Neural cell (in vitro differentiated cells): ENCODE data around the gene ARHGAP45. TPM values are rescaled to one million over a fixed set of nuclear protein-coding genes. Genes with fewer than 3 reads are reported as not detected.

Source experiments
- H2AFZ ChIP-seq: fragments of 200-600, 300-800 bp; sonication (generic), shearing (Covaris generic); 2 replicates; pipeline ENCODE4 v1.6.0; 2014; ENCODE audit warnings: low read depth, mild to moderate bottlenecking, antibody characterized with exemption, low read length, moderate library complexity
- H3F3A ChIP-seq: fragments of 200-600 bp; shearing (Covaris generic); 2 replicates; pipeline ENCODE4 v1.6.1; 2016; ENCODE audit warnings: mild to moderate bottlenecking, moderate library complexity, mixed read lengths, antibody characterized with exemption, low read length; ENCODE audit not compliant: insufficient read depth, poor library complexity, severe bottlenecking
- H3K27ac ChIP-seq: fragments of 200-600, 300-800 bp; sonication (generic), shearing (Covaris generic); 2 replicates; pipeline ENCODE4 v1.5.1; 2014; ENCODE audit warnings: mild to moderate bottlenecking, low read length, moderate library complexity
- H3K27me3 ChIP-seq: fragments of 300-800, 200-600 bp; sonication (generic), shearing (Covaris generic); 2 replicates; pipeline ENCODE4 v1.6.0; 2014; ENCODE audit warnings: mild to moderate bottlenecking, low read depth, low read length, moderate library complexity; ENCODE audit not compliant: insufficient read depth
- H3K36me3 ChIP-seq: fragments of 300-800, 200-600 bp; sonication (generic), shearing (Covaris generic); 2 replicates; pipeline ENCODE4 v1.5.1; 2014; ENCODE audit warnings: mild to moderate bottlenecking, antibody characterized with exemption, low read length, moderate library complexity; ENCODE audit not compliant: insufficient read depth
- H3K4me2 ChIP-seq: fragments of 300-800, 200-600 bp; sonication (generic), shearing (Covaris generic); 2 replicates; pipeline ENCODE4 v1.6.0; 2014; ENCODE audit warnings: mild to moderate bottlenecking, low read length
- H3K4me3 ChIP-seq: fragments of 300-800, 200-600 bp; sonication (generic), shearing (Covaris generic); 2 replicates; pipeline ENCODE4 v1.5.1; 2014; ENCODE audit warnings: mild to moderate bottlenecking, low read length, moderate library complexity
- H3K79me2 ChIP-seq: fragments of 200-600 bp; shearing (Covaris generic); replicated peaks from 2 replicates; pipeline ENCODE4 v1.6.0; 2014; ENCODE audit warnings: mild to moderate bottlenecking, low read length, moderate library complexity; ENCODE audit not compliant: insufficient read depth
- H3K9ac ChIP-seq: fragments of 300-800, 200-600 bp; sonication (generic), shearing (Covaris generic); 2 replicates; pipeline ENCODE4 v1.6.1; 2016; ENCODE audit warnings: mild to moderate bottlenecking, low read length, mixed read lengths
- H3K9me2 ChIP-seq: fragments of 200-600 bp; shearing (Covaris generic); 2 replicates; pipeline ENCODE4 v1.6.1; 2016; ENCODE audit warnings: mild to moderate bottlenecking, low read length, mixed read lengths; ENCODE audit not compliant: insufficient read depth
- H3K9me3 ChIP-seq: fragments of 200-600, 300-800 bp; sonication (generic), shearing (Covaris generic); 2 replicates; pipeline ENCODE4 v1.6.1; 2016; ENCODE audit warnings: mild to moderate bottlenecking, mixed run types, low read length, moderate library complexity, mixed read lengths
- H4K20me1 ChIP-seq: fragments of 200-600 bp; shearing (Covaris generic); 2 replicates; pipeline ENCODE4 v1.6.1; 2016; ENCODE audit warnings: mild to moderate bottlenecking, mixed run types; ENCODE audit not compliant: insufficient read depth
- CTCF ChIP-seq: fragments of 450-650 bp; IDR thresholded peaks from 2 replicates; pipeline ENCODE4 v1.5.1; 2014; ENCODE audit warnings: antibody characterized with exemption, mild to moderate bottlenecking, moderate library complexity; ENCODE audit not compliant: poor library complexity, severe bottlenecking
- EP300 ChIP-seq: fragments of 450-650 bp; conservative IDR thresholded peaks from 2 replicates; pipeline ENCODE4 v1.6.1; 2014; ENCODE audit warnings: antibody characterized with exemption, mild to moderate bottlenecking, moderate library complexity; ENCODE audit not compliant: poor library complexity, severe bottlenecking
- EZH2 ChIP-seq: fragments of 200-600, 300-800 bp; shearing (Covaris generic), sonication (generic); IDR thresholded peaks from 2 replicates; pipeline ENCODE4 v1.6.1; 2014; ENCODE audit warnings: antibody characterized with exemption, low read length, borderline replicate concordance, mild to moderate bottlenecking; ENCODE audit not compliant: insufficient read depth, poor library complexity, severe bottlenecking
- MXI1 ChIP-seq: fragments of 450-650 bp; conservative IDR thresholded peaks from 2 replicates; pipeline ENCODE4 v1.6.1; 2014; ENCODE audit warnings: antibody characterized with exemption, mild to moderate bottlenecking; ENCODE audit not compliant: poor library complexity, severe bottlenecking
- POLR2AphosphoS5 ChIP-seq: IDR thresholded peaks from 2 replicates; pipeline ENCODE4 v1.6.1; 2012
- RAD21 ChIP-seq: fragments of 450-650 bp; conservative IDR thresholded peaks from 2 replicates; pipeline ENCODE4 v1.6.1; 2014; ENCODE audit warnings: antibody characterized with exemption, mild to moderate bottlenecking, moderate library complexity
- REST ChIP-seq: IDR thresholded peaks from 2 replicates; pipeline ENCODE4 v1.6.1; 2012; ENCODE audit warnings: borderline replicate concordance
- SMC3 ChIP-seq: fragments of 450-650 bp; conservative IDR thresholded peaks from 2 replicates; pipeline ENCODE4 v1.6.1; 2014; ENCODE audit warnings: antibody characterized with exemption, mild to moderate bottlenecking, moderate library complexity; ENCODE audit not compliant: poor library complexity
- TAF1 ChIP-seq: IDR thresholded peaks from 2 replicates; pipeline ENCODE4 v1.6.1; 2012; ENCODE audit warnings: low read depth
- polyA plus RNA-seq: library from polyadenylated mRNA; depleted of rRNA; stranded (reverse); fragments of >200 nt; gene quantifications from 2 replicates; pipeline ENCODE4 v1.2.3, GENCODE V29; 2014

Gene ARHGAP45
- polyA plus RNA-seq, 1 donor from 2014 or later: 3.3 TPM

GRCh38 chr19:1019616-1019961 lies 47.4 kb upstream of the ARHGAP45 start:
- Histone ChIP-seq H3K9ac (peak overlapping the region; percentile 85), H3K27me3 (no peaks in the 10 kb centered on the region), H3K36me3 (no peaks in the 10 kb centered on the region), H3K9me2 (no peaks in the 10 kb centered on the region), H2AFZ (no peak overlapping the region), H3K9me3 (no peaks in the 10 kb centered on the region), H3K27ac (no peak overlapping the region), H3K4me3 (peak overlapping the region; percentile 95), H4K20me1 (peaks cover 12% of the 10 kb centered on the region), H3K4me2 (peak overlapping the region; percentile 95), H3F3A (no peaks in the 10 kb centered on the region), H3K79me2 (peaks cover 43% of the 10 kb centered on the region)
- TF ChIP-seq REST: no peak
- TF ChIP-seq RAD21: no peak
- no peak for TF ChIP-seq EZH2
- no peak for TF ChIP-seq MXI1
- TF ChIP-seq SMC3: no peak
- TF ChIP-seq TAF1: no peak
- no peak for TF ChIP-seq CTCF
- TF ChIP-seq POLR2AphosphoS5: no peak
- no peak for TF ChIP-seq EP300

- peak overlapping the region; percentile 95 for H3K4me3 ChIP-seq
- TF ChIP-seq EP300: no peak
- TF ChIP-seq CTCF: no peak
- no peak for TF ChIP-seq RAD21
- TF ChIP-seq SMC3: no peak
- no peak for TF ChIP-seq REST
- no peak for TF ChIP-seq MXI1
- TF ChIP-seq POLR2AphosphoS5: no peak
- no peak for TF ChIP-seq EZH2
- no peak for TF ChIP-seq TAF1
- H3K4me2 ChIP-seq: peak overlapping the region; percentile 95
- peaks cover 12% of the 10 kb centered on the region for H4K20me1 ChIP-seq
- H3K9me2 ChIP-seq: no peaks in the 10 kb centered on the region
- H3K9ac ChIP-seq: peak overlapping the region; percentile 85
- H3K27me3 ChIP-seq: no peaks in the 10 kb centered on the region
- H2AFZ ChIP-seq: no peak overlapping the region
- H3K79me2 ChIP-seq: peaks cover 43% of the 10 kb centered on the region
- H3K27ac ChIP-seq: peak overlapping the region; percentile 87
- no peaks in the 10 kb centered on the region for H3F3A ChIP-seq
- no peaks in the 10 kb centered on the region for H3K36me3 ChIP-seq
- H3K9me3 ChIP-seq: no peaks in the 10 kb centered on the region
These were observed 46.7 kb upstream of the ARHGAP45 start for GRCh38 chr19:1019980-1020867.
